GM19238 (cell line): ENCODE results near the gene NPIPA3.
"Not testable (repeated sequence)": the region's sequence is repeated elsewhere in the genome, so short reads cannot be mapped to it uniquely, and the experiment has no call there.

Source experiments
- DNase-seq: peaks from one replicate; pipeline ENCODE4 v3.0.0; 2011; ENCODE audit warnings: low spot score; ENCODE audit not compliant: insufficient read length

Gene NPIPA3

GRCh38 chr16:14742273-14743128 is 39.3 kb downstream of the NPIPA3 start, which contains the start of gene NPIPA2:
Gene NPIPA2, plus strand, starts transcription at chr16:14742533. Its CDS starts 5,533 bp downstream, at chr16:14748066.
- DNase-seq = not testable (repeated sequence)

GRCh38 chr16:14773654-14774053 is 70.4 kb downstream of the NPIPA3 start:
- not testable (repeated sequence) for DNase-seq

DNA sequence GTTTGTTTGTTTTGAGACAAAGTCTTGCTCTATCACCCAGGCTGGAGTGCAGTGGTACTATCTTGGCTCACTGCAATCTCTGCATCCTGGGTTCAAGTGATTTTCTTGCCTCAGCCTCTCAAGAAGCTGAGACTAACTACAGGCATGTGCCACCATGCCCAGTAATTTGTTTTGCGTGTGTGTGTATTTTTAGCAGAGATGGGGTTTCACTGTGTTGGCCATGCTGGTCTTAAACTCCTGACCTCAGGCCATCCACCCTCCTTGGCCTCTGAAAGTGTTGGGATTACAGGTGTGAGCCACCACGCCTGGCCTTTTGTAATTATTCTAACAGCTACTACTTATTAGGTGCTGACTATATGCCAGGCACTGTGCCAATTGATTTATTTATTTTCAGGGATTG is 72.4 kb downstream of the NPIPA3 start:
- not testable (repeated sequence) for DNase-seq
